Renal cortex interstitium (tissue), 11 donors: ENCODE measurements around the gene RALY. TPM values are rescaled to one million over a fixed set of nuclear protein-coding genes. Genes with fewer than 3 reads are reported as not detected.
A peak's percentile ranks its signal among the peaks of the same experiment; 100 is the strongest.

Source experiments
- DNase-seq, 11 donors: peaks; one replicate each; pipeline ENCODE4 v3.0.0-alpha.2; 2013; ENCODE audit warnings: low read depth in 9 of 11, low spot score in 4 of 11; ENCODE audit errors: extremely low read depth in 1 of 11
- polyA plus RNA-seq, 3 donors: library from polyadenylated mRNA; unstranded; fragments of 120-200 nt; gene quantifications; one replicate each; pipeline ENCODE4 v1.2.1, GENCODE V29; 2013; ENCODE audit not compliant: insufficient read length in 3 of 3

RALY gene
- polyA plus RNA-seq, 3 donors = 135 to 205 (median 167) TPM

- DNase-seq = no peak
Measured at GRCh38 chr20:34062570-34063482, 69.1 kb downstream of the RALY start.

DNA sequence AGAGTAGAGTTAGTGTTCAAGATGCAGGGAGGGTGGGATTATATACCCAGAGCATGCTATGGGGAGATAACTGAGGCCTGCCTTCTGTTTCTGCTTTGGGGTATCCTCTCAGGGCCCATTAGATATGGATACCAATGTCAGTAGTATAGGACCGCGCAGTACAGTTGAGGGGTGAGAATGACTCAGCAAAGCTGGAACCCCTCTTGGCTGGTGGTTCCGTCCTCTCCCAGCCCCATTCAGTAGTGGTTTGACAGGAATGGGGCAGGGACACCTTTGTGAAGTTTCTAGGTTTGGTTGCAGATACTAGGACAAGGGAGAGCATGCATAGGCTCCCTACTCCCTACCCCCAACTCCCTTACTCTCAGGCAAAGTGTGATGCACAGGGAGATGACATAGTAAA lies 70.6 kb downstream of the RALY start:
- DNase-seq = no peak

- DNase-seq = no peak
Measured at GRCh38 chr20:34065260-34065659, 71.5 kb downstream of the RALY start.

GRCh38 chr20:34066476-34067090 lies 72.9 kb downstream of the RALY start:
- no peak for DNase-seq

DNA sequence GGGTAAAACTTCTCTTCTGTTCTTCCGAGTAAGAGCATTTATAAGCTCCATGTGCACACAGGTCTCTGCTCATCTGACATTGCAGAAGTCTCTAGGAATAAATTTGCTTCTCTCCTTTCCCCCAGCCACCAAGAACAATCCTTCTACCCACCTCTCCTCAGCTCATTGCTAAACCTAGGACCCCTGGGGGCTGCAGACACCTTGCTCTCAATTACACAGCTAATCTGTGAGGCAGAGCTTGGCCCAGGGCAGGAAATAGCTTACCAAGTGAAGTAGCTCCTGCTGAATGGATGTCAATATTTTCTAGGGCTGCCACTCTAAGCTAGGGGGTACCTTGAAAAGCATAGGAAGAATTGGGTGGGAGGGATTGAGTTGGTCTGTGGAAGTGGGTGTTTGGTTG lies 74.3 kb downstream of the RALY start:
- DNase-seq = no peak

DNA sequence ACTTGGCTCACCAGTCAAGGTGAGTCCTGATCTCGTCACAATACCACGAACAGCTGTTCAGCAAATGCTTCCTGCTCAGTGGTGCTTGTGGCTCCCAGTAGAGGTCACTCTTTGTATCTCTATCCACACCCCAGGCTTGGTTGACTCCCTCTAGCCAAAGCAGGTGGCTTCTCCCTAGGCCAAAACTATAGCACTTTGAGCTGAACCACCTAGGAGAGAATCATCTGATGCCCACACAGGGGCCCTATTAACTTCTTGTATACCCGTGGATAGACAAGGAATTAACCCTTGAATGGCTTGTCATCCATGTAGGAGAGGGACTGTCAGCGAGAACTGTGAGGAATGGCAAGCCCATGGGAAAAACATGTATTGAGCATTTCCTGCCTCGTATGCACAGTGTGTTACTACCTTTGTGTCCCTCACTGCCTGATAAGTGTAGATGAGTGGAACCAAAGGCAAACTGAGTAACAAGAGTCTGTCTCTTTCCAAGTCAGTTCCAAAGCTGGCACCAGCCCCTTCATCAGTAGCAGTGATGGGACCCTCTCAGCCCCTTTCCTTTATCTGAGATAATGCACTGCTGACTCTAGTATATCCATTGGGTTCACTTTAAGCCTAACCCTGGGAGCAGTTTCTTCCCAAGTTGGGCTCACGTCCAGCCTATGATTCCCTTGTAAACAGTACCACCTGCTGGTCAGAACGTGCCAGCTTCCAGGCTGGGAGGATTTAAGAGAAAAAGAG lies 75.8 kb downstream of the RALY start:
- DNase-seq = peak; percentile 54 to 85 (median 78)

GRCh38 chr20:34070079-34070439 lies 76.3 kb downstream of the RALY start:
- DNase-seq = no peak

DNA sequence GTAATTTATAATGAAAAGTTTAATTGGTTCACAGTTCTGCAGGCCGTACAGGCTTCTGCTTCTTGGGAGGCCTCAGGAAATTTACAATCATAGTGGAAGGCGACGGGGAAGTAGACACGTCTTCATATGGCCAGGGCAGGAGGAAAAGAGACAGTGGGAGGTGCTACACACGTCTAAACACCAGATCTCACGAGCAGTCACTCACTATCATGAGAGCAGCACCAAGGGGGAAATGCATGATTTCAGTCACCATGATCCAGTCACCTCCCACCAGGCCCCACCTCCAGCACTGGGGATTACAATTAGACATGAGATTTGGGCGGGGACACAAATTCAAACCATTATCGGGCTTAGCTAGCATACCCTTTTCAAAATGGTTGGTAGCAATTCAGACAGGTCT lies 77.1 kb downstream of the RALY start:
- DNase-seq = no peak

GRCh38 chr20:34072076-34072475 lies 78.4 kb downstream of the RALY start:
- no peak for DNase-seq

GRCh38 chr20:34072778-34073177 lies 79.1 kb downstream of the RALY start:
- DNase-seq = no peak

DNA sequence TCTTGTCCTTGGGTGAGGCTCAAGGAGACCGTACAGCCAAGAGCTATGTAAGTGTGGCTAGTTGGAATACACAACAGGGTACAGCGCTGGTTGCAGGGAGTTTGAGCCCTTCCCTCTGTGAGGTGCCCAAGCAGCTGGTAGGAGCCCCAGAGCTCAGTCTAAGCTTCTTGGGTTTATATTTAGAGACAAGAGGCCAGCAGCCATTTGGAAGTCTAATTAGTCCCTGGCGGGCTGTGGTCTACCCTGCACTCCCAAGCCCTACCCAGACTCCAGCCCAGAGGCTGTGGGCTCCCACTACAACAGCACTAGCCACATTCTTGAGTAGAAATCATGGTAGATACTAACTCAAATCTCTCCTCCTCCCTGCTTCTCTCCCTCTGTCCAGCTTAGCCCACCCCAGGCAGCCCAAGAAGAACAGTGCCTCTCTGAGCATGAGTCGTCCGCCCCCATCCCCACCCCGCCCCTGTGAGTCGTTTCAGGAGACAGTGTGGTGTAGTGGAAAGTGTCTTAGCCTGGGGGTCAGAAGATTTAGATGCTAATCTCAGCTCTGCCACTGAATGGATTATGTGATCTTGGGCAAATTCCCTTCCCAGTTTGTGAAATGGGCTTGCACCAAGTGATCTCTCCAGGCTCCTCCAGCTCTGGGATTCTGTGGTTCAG lies 80.5 kb downstream of the RALY start:
- DNase-seq = no peak

- no peak for DNase-seq
Measured at GRCh38 chr20:34075647-34076046, 81.9 kb downstream of the RALY start.

DNA sequence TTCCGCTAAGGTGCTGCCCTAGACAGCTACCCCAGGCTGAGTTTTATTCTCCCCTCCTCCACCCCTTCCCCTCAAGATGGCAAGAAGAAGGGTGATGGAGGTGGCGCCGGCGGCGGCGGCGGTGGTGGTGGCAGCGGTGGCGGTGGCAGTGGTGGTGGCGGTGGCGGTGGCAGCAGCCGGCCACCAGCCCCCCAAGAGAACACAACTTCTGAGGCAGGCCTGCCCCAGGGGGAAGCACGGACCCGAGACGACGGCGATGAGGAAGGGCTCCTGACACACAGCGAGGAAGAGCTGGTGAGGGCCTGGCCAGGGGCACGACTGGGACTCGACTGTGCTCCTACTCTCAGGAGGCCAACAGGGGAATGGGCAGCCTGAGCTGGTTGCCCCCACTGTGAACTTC lies 83.2 kb downstream of the RALY start:
- DNase-seq = no peak

DNA sequence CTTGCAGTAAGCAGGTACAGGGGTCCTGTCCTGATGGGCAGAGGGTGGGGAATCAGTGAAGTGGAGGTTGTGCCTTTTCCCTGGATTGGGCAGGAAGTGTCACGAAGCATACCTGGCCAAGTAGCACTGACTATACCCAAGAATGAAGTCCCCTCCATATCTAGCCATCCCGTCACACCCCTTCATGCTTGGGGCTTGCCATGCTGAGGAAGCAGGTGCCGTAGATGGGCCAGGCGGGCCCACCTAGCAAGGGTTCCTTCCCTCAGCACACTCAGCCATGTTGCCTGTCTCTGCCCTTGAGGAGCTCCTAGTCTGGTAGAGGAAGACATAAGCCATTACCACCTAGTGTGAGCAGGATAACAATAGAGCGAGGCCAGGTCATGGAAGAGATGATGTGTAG lies 84.8 kb downstream of the RALY start:
- DNase-seq = no peak

DNA sequence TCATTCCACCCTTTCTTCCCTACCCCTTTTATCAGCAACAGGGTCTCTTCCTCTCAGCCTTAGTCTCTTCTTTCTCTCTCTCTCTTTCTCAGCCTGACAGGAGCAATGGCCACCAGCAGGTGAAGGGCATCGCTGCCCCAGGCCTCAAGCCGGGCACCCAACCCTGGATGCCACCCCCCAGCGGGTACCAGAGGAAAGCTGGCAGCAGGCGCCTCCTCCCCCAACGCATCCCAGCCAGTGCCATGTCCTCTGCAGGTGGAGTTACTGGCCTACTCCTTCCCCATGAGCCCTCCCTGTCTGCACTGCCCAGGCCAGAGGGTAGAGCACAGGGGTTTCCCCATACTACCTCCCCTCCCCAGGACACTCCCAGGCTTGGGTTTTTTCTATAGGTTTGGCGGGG lies 86.1 kb downstream of the RALY start:
- no peak for DNase-seq

- DNase-seq = no peak
Measured at GRCh38 chr20:34082232-34082887, 88.6 kb downstream of the RALY start.

DNA sequence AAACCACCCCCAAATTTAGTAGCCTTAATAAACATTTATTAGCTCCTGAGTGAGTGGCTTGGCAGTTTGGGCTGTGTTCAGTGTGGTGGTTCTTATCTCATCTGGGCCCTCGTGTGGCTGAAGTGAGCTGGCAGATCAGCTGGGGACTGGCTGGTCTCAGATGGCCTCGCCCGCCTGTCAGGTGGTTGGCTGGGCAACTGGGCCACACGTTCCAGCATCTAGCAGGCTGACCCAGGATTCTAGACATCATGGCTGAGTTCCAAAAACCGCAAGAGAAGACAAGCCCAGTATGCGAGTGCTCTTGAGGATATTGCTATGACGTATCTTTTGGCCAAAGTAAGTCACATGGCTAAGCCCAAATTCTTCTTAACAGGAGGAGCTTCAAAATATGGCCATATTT lies 89.4 kb downstream of the RALY start:
- DNase-seq = no peak

- DNase-seq = no peak
Measured at GRCh38 chr20:34083781-34084180, 90.1 kb downstream of the RALY start.
